Testis (tissue), 3 donors: ENCODE data around the gene MPPE1. TPM values are rescaled to one million over a fixed set of nuclear protein-coding genes. Genes with fewer than 3 reads are reported as not detected.
"Not testable (repeated sequence)": the region's sequence is repeated elsewhere in the genome, so short reads cannot be mapped to it uniquely, and the experiment has no call there.

Experiments
- DNase-seq: peaks from one replicate; pipeline ENCODE4 v3.0.0-alpha.2; 2019
- H3K27ac ChIP-seq, 2 donors: fragments of 200-600 bp; sonication (generic); one replicate each; pipeline ENCODE4 v1.5.1; 2019
- H3K27me3 ChIP-seq: fragments of 200-600 bp; sonication (generic); one replicate; pipeline ENCODE4 v1.5.1; 2019
- H3K36me3 ChIP-seq: fragments of 200-600 bp; sonication (generic); one replicate; pipeline ENCODE4 v1.5.1; 2017; ENCODE audit warnings: low read depth; ENCODE audit errors: missing control alignments
- H3K4me1 ChIP-seq: fragments of 200-600 bp; sonication (generic); one replicate; pipeline ENCODE4 v1.5.1; 2019
- H3K4me3 ChIP-seq, 2 donors: fragments of 200-600 bp; sonication (generic); one replicate each; pipeline ENCODE4 v1.5.1; 2017 to 2019
- H3K9me3 ChIP-seq: fragments of 200-600 bp; sonication (generic); one replicate; pipeline ENCODE4 v1.5.1; 2017
- POLR2A ChIP-seq: fragments of 450-650 bp; IDR thresholded peaks from one replicate; pipeline ENCODE4 v1.6.1; 2017; ENCODE audit warnings: antibody characterized with exemption, mild to moderate bottlenecking, moderate library complexity
- WGBS, 2 donors: methylation state at CpG; one replicate each; pipeline ENCODE4 v1.1.5; 2018; 5-methylcytosine and 5-hydroxymethylcytosine counted together
- intact Hi-C: fragments of 100-400 bp; cut with DNase I; formaldehyde crosslinking; loops from one replicate; pipeline ENCODE4 v1.15.1; 2023; ENCODE audit warnings: low total_unique reads
- polyA plus RNA-seq: library from polyadenylated mRNA; stranded (reverse); fragments of 350-450 nt; fragmentation: Illumina TruSeq; extraction: RNeasy Lipid Tissue Mini Kit (QIAGEN cat#74804); gene quantifications from one replicate; pipeline ENCODE4 v1.2.3, GENCODE V29; 2014; ENCODE audit warnings: low read depth, low replicate concordance; ENCODE audit not compliant: insufficient read depth
- total RNA-seq, 2 donors: library from RNA; depleted of rRNA; stranded (reverse); fragments of >200 nt; gene quantifications; one replicate each; pipeline ENCODE4 v1.2.3, GENCODE V29; 2016
- TF ChIP-seq, protein P1 (sequence below), 3 experiments: fragments of 450-650 bp in 2 of 3; fragments of 200-600 bp in 1 of 3; sonication (generic) in 1 of 3; IDR thresholded peaks; one replicate each; pipeline ENCODE4 v1.5.1; 2016 to 2019; ENCODE audit warnings: antibody characterized with exemption in 3 of 3, mild to moderate bottlenecking in 2 of 3, moderate library complexity in 1 of 3

MPPE1 gene
- total and polyA plus RNA-seq, 3 donors from 2014 or later = 28.3 to 37.5 (median 32.8) TPM

DNA sequence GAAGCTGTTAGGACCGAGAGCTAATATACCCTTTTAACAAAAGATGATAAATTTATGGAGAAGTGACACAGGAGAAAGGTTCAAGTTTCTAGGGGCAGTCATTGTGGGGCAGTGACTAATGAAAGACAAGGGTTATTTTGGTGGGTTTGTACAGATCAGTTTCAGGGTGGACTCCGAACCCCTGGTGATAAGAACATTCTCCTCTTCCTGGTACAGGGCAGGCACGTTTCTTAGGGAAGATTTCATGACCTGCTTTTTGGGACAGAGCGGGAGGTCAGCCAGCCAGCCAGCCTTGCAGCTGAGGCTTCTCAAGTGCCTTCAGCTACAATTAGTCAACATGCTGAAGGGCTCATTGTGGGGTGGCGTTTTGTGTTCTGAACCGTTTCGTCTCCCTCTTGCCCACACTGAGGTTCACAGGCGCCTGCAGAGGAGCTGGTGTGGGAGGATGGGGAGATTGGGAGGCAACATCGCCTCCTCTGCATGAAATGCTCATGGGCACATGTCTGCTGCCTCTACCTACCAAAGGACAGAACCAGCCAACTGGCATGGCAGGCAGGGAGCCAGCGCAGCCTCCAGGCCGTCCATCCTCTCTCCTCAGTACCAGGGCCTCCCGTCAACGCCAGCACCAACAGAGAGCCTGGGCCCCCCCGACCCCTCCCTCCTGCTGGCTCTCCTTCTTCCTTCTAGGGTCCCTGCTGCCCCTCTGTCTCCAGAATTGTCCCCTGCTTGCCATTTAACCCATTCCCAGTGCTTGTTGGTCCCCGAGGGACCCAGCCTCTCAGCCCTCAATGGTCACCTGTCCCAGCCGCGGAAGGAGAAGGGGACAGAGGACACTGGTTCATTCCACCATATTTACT, 47.3 kb downstream of the MPPE1 start:
- Histone ChIP-seq H3K4me3 (no peak overlapping the region), H3K27me3 (no peaks in the 10 kb centered on the region), H3K27ac (no peak overlapping the region), H3K36me3 (no peaks in the 10 kb centered on the region), H3K9me3 (no peaks in the 10 kb centered on the region), H3K4me1 (no peaks in the 10 kb centered on the region)
- intact Hi-C loops = no loop called here
- WGBS, 2 donors = 83 to 85% methylated on average over 12 to 17 of the region's 17 CpGs
- no peak for DNase-seq
- TF ChIP-seq POLR2A = no peak

GRCh38 chr18:11859903-11860407, 48.2 kb downstream of the MPPE1 start:
- intact Hi-C loops = no loop called here
- 71 to 82% methylated on average over 3 to 4 of the region's 4 CpGs for WGBS, 2 donors
- H3K4me3 ChIP-seq = no peak overlapping the region
- DNase-seq = no peak
- H3K27me3 ChIP-seq = no peaks in the 10 kb centered on the region
- H3K4me1 ChIP-seq = no peaks in the 10 kb centered on the region
- TF ChIP-seq, protein P1, sequence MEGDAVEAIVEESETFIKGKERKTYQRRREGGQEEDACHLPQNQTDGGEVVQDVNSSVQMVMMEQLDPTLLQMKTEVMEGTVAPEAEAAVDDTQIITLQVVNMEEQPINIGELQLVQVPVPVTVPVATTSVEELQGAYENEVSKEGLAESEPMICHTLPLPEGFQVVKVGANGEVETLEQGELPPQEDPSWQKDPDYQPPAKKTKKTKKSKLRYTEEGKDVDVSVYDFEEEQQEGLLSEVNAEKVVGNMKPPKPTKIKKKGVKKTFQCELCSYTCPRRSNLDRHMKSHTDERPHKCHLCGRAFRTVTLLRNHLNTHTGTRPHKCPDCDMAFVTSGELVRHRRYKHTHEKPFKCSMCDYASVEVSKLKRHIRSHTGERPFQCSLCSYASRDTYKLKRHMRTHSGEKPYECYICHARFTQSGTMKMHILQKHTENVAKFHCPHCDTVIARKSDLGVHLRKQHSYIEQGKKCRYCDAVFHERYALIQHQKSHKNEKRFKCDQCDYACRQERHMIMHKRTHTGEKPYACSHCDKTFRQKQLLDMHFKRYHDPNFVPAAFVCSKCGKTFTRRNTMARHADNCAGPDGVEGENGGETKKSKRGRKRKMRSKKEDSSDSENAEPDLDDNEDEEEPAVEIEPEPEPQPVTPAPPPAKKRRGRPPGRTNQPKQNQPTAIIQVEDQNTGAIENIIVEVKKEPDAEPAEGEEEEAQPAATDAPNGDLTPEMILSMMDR (IDR thresholded peaks at IDR 0.05) = no peak
- no peak for TF ChIP-seq POLR2A
- H3K27ac ChIP-seq = no peak overlapping the region
- no peaks in the 10 kb centered on the region for H3K9me3 ChIP-seq
- no peaks in the 10 kb centered on the region for H3K36me3 ChIP-seq

DNA sequence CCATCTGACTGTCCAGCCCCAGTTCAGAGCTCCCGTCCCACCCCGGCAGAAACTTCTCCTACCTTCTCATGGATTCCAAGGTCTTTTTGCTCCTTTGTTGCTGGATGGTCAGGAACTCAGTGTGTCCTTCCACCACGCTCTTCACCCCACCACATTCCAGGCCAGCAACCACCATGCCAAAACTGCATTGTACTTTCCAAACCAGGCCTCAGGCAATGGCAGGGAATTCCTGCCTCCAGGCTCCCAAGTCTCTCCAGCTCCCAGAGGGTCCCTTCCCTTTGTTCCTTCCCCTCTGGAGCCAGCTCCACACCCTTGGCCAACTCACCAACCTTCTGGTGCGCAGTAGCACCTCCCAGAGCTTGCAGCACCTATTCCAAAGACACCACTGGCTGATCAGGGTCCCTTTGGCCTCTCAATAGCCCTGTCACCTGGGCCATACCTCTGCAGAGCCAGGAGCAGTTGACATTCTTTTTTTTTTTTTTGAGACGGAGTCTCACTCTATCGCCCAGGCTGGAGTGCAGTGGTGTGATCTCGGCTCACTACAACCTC, 48.8 kb downstream of the MPPE1 start:
- intact Hi-C loops = no loop called here
- Histone ChIP-seq H3K36me3 (no peaks in the 10 kb centered on the region), H3K4me1 (no peaks in the 10 kb centered on the region), H3K27ac (no peak overlapping the region), H3K4me3 (no peak overlapping the region), H3K9me3 (no peaks in the 10 kb centered on the region), H3K27me3 (no peaks in the 10 kb centered on the region)
- no peak for DNase-seq
- no peak for TF ChIP-seq POLR2A
- TF ChIP-seq, protein P1 (IDR thresholded peaks at IDR 0.05) = no peak
- 92 to 95% methylated on average over 7 of the region's 7 CpGs for WGBS, 2 donors

DNA sequence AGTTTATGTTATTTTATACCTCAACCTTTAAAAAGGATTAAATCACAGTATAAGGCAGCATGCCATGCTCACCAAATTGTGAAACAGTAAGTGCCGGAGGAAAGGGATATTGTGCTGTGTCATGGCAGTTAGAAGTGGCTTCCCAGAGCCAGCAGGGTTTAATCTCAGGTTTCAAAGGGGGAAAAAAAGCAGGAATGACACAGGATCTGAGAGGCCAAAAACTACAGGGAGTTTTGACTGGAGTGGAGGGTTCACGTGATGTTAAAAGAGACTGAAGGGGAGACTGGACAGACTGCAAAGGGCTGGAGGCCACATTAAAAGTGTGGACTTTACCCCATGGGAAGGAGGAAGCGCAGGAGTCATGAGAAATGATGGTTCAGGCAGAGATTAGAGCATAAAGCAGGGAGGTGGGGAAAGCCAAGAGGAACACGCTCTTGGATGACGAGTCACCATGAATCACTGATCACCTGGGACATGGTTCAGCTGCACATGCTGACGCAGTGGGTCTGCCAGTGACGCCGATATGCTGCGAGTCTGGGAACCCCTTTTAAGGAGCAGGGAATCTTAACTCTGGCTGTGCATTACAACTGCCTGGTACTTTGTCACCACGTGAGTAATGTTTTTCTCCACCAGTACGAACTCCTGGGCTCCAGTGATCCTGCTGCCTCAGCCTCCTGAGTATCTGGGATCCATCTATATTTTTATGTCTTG, 50.8 kb downstream of the MPPE1 start:
- TF ChIP-seq, protein P1 (IDR thresholded peaks at IDR 0.05) = no peak
- no peak for TF ChIP-seq POLR2A
- Histone ChIP-seq H3K4me3 (no peak overlapping the region), H3K27ac (no peak overlapping the region), H3K36me3 (no peaks in the 10 kb centered on the region), H3K9me3 (no peaks in the 10 kb centered on the region), H3K4me1 (peaks cover 9% of the 10 kb centered on the region), H3K27me3 (no peaks in the 10 kb centered on the region)
- whole genome bisulfite sequencing, 2 donors = 48 to 65% methylated on average over 11 of the region's 11 CpGs
- intact Hi-C loops = no loop called here
- no peak for DNase-seq

DNA sequence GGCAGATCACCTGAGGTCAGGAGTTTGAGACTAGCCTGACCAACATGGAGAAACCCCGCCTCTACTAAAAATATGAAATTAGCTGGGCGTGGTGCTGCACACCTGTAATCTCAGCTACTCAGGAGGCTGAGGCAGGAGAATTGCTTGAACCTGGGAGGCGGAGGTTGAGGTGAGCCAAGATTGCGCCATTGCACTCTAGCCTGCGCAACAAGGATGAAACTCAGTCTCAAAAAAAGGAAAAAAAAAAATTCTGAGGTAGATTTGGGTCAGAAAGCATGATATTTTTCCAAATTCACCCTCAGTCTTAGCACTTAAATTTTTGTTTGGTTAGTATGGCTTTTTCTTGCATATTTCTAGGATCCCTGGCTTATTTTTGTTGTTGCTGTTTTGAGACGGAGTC, 53.6 kb downstream of the MPPE1 start:
- 87 to 89% methylated on average over 6 of the region's 6 CpGs for WGBS, 2 donors
- H3K36me3 ChIP-seq, H3K27me3 ChIP-seq, intact Hi-C loops, DNase-seq, H3K4me3 ChIP-seq, H3K9me3 ChIP-seq, H3K27ac ChIP-seq: not testable (repeated sequence)
- peaks cover 18% of the 10 kb centered on the region for H3K4me1 ChIP-seq
